Measurements from ENCODE around the gene NTMT2. TPM values are rescaled to one million over a fixed set of nuclear protein-coding genes. Genes with fewer than 3 reads are reported as not detected.

NTMT2 gene
- total RNA-seq, 1 donor from 2014 or later = not detected

GRCh38 chr1:170146720-170147263 is 1.0 kb downstream of the NTMT2 start:
- H3K36me3 Mint-ChIP-seq (ENCODE audit: low read depth, unreplicated experiment) = no peaks in the 10 kb centered on the region
- no peak overlapping the region for H3K4me3 Mint-ChIP-seq (ENCODE audit: unreplicated experiment)
- H3K9me3 Mint-ChIP-seq (ENCODE audit: unreplicated experiment) = no peaks in the 10 kb centered on the region
- no peak overlapping the region for H3K27ac Mint-ChIP-seq (ENCODE audit: unreplicated experiment)
- TF ChIP-seq, protein P1, sequence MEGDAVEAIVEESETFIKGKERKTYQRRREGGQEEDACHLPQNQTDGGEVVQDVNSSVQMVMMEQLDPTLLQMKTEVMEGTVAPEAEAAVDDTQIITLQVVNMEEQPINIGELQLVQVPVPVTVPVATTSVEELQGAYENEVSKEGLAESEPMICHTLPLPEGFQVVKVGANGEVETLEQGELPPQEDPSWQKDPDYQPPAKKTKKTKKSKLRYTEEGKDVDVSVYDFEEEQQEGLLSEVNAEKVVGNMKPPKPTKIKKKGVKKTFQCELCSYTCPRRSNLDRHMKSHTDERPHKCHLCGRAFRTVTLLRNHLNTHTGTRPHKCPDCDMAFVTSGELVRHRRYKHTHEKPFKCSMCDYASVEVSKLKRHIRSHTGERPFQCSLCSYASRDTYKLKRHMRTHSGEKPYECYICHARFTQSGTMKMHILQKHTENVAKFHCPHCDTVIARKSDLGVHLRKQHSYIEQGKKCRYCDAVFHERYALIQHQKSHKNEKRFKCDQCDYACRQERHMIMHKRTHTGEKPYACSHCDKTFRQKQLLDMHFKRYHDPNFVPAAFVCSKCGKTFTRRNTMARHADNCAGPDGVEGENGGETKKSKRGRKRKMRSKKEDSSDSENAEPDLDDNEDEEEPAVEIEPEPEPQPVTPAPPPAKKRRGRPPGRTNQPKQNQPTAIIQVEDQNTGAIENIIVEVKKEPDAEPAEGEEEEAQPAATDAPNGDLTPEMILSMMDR (IDR thresholded peaks at IDR 0.05; ENCODE audit: unreplicated experiment) = no peak
- H3K4me1 Mint-ChIP-seq (ENCODE audit: unreplicated experiment) = peaks cover 3% of the 10 kb centered on the region
- no peak for DNase-seq (ENCODE audit: low spot score)
- no peaks in the 10 kb centered on the region for H3K27me3 Mint-ChIP-seq (ENCODE audit: unreplicated experiment)

DNA sequence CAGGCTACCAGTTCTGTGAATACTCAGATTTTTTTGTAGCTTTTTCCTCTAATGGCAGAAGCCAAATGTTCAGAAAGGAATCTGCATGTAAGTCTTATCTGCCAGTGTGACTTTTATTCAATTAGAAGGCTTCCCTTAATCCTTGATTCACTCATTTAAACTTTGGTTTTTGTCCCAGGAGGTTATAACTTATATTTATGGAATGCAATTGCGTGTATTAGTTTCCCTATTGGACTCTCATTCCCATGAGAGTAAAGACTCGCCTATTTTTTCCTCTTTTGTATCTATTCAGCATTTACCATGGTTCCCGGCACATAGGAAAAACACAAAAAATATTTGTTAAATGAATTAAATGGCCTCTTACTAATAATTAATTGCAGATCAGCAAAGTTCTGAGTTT is 3.5 kb downstream of the NTMT2 start:
- Mint-ChIP-seq H3K4me3 (ENCODE audit: unreplicated experiment) (no peak overlapping the region), H3K9me3 (ENCODE audit: unreplicated experiment) (no peaks in the 10 kb centered on the region)

GRCh38 chr1:170150016-170150415 is 4.3 kb downstream of the NTMT2 start:
- H3K36me3 Mint-ChIP-seq (ENCODE audit: low read depth, unreplicated experiment) = no peaks in the 10 kb centered on the region
- peaks cover 3% of the 10 kb centered on the region for H3K4me1 Mint-ChIP-seq (ENCODE audit: unreplicated experiment)
- DNase-seq (ENCODE audit: low spot score) = no peak
- H3K4me3 Mint-ChIP-seq (ENCODE audit: unreplicated experiment) = no peak overlapping the region
- H3K27ac Mint-ChIP-seq (ENCODE audit: unreplicated experiment) = no peak overlapping the region
- H3K9me3 Mint-ChIP-seq (ENCODE audit: unreplicated experiment) = no peaks in the 10 kb centered on the region
- H3K27me3 Mint-ChIP-seq (ENCODE audit: unreplicated experiment) = no peaks in the 10 kb centered on the region
- TF ChIP-seq, protein P1 (IDR thresholded peaks at IDR 0.05; ENCODE audit: unreplicated experiment) = no peak

More for the DNA sequence above, 3.5 kb downstream of the NTMT2 start:
- Mint-ChIP-seq H3K36me3 (ENCODE audit: low read depth, unreplicated experiment) (no peaks in the 10 kb centered on the region), H3K27me3 (ENCODE audit: unreplicated experiment) (no peaks in the 10 kb centered on the region), H3K27ac (ENCODE audit: unreplicated experiment) (no peak overlapping the region), H3K4me1 (ENCODE audit: unreplicated experiment) (peaks cover 3% of the 10 kb centered on the region)
- TF ChIP-seq, protein P1 (IDR thresholded peaks at IDR 0.05; ENCODE audit: unreplicated experiment) = no peak
- no peak for DNase-seq (ENCODE audit: low spot score)

DNA sequence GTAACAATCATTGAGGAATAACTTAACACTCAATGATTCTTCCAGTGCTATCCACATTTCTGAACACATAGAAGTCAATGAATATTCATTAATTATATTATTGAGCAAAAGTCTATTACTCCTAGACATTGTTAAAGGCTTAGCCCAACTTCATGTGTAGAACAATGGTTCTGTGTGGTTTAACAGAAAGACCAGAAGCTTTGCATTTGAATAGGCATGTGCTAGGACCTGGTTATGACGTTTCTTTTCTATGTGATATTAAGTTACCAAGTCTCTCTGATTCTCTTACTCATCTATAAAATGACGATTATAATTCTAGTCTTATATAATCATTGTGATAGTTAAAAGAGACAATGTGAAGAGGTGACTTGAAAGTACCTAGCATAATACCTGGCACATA is 5.2 kb downstream of the NTMT2 start:
- no peaks in the 10 kb centered on the region for H3K9me3 Mint-ChIP-seq (ENCODE audit: unreplicated experiment)
- H3K27ac Mint-ChIP-seq (ENCODE audit: unreplicated experiment) = no peak overlapping the region
- H3K36me3 Mint-ChIP-seq (ENCODE audit: low read depth, unreplicated experiment) = no peaks in the 10 kb centered on the region
- DNase-seq (ENCODE audit: low spot score) = no peak
- no peaks in the 10 kb centered on the region for H3K27me3 Mint-ChIP-seq (ENCODE audit: unreplicated experiment)
- TF ChIP-seq, protein P1 (IDR thresholded peaks at IDR 0.05; ENCODE audit: unreplicated experiment) = no peak
- H3K4me3 Mint-ChIP-seq (ENCODE audit: unreplicated experiment) = no peak overlapping the region
- H3K4me1 Mint-ChIP-seq (ENCODE audit: unreplicated experiment) = no peaks in the 10 kb centered on the region

- TF ChIP-seq, protein P1 (IDR thresholded peaks at IDR 0.05; ENCODE audit: unreplicated experiment) = no peak
- no peak for DNase-seq (ENCODE audit: low spot score)
- no peaks in the 10 kb centered on the region for H3K36me3 Mint-ChIP-seq (ENCODE audit: low read depth, unreplicated experiment)
- no peaks in the 10 kb centered on the region for H3K27me3 Mint-ChIP-seq (ENCODE audit: unreplicated experiment)
- no peaks in the 10 kb centered on the region for H3K4me1 Mint-ChIP-seq (ENCODE audit: unreplicated experiment)
- no peaks in the 10 kb centered on the region for H3K9me3 Mint-ChIP-seq (ENCODE audit: unreplicated experiment)
- H3K27ac Mint-ChIP-seq (ENCODE audit: unreplicated experiment) = no peak overlapping the region
- H3K4me3 Mint-ChIP-seq (ENCODE audit: unreplicated experiment) = no peak overlapping the region
Observed at GRCh38 chr1:170153417-170153816, 7.7 kb downstream of the NTMT2 start.
